22Rv1 (cell line): Measurements from ENCODE around the gene GDPD2.
"Not testable (repeated sequence)": the region's sequence is repeated elsewhere in the genome, so short reads cannot be mapped to it uniquely, and the experiment has no call there.

Experiments used
- H3K27ac ChIP-seq: fragments of 450-650 bp; 2 replicates; pipeline ENCODE4 v1.5.1; 2017
- CTCF ChIP-seq: fragments of 450-650 bp; IDR thresholded peaks from 2 replicates; pipeline ENCODE4 v1.5.1; 2017; ENCODE audit warnings: mild to moderate bottlenecking
- ZFX ChIP-seq: fragments of 450-650 bp; IDR thresholded peaks from 2 replicates; pipeline ENCODE4 v1.6.1; 2017; ENCODE audit warnings: antibody characterized with exemption, borderline replicate concordance

GDPD2 gene

GRCh38 chrX:70422851-70423341 is at the start of gene GDPD2:
TSS of gene GDPD2 (plus strand) at chrX:70423314. CDS start at chrX:70424985, 1,671 bp downstream.
- no peak within 1 kb of the TSS for H3K27ac ChIP-seq
- no peak for TF ChIP-seq ZFX
- TF ChIP-seq CTCF, result peak; percentile 53

GRCh38 chrX:70386235-70386634 is 36.9 kb upstream of the GDPD2 start:
- TF ChIP-seq ZFX (no peak), CTCF (no peak)
- no peak overlapping the region for H3K27ac ChIP-seq

- no peak overlapping the region for H3K27ac ChIP-seq
Observed at GRCh38 chrX:70398899-70399298, 24.2 kb upstream of the GDPD2 start.

GRCh38 chrX:70400181-70400580 is 22.9 kb upstream of the GDPD2 start:
- H3K27ac ChIP-seq, result not testable (repeated sequence)

More at GRCh38 chrX:70398899-70399298, 24.2 kb upstream of the GDPD2 start:
- TF ChIP-seq CTCF (no peak), ZFX (no peak)

GRCh38 chrX:70402721-70403120 is 20.4 kb upstream of the GDPD2 start:
- TF ChIP-seq CTCF (no peak), ZFX (no peak)
- H3K27ac ChIP-seq, result no peak overlapping the region

GRCh38 chrX:70405003-70405402 is 18.1 kb upstream of the GDPD2 start:
- H3K27ac ChIP-seq, result no peak overlapping the region
- TF ChIP-seq ZFX, result no peak
- TF ChIP-seq CTCF, result no peak

GRCh38 chrX:70410921-70411320 is 12.2 kb upstream of the GDPD2 start:
- no peak overlapping the region for H3K27ac ChIP-seq

More at GRCh38 chrX:70410921-70411320, 12.2 kb upstream of the GDPD2 start:
- TF ChIP-seq ZFX, result no peak
- TF ChIP-seq CTCF, result no peak
